IMR-90 (cell line): ENCODE measurements around the gene WBP1L. TPM values are rescaled to one million over a fixed set of nuclear protein-coding genes. Genes with fewer than 3 reads are reported as not detected.

Experiments
- ATAC-seq: fragments of 200-7000 bp; cut with Tn5 transposase; 2 replicates; pipeline ENCODE4 v1.9.1; 2020; ENCODE audit warnings: low read depth, mild to moderate bottlenecking, moderate library complexity
- BruUV-seq: library from RNA; stranded (reverse); fragments of 400-500 nt; replicated peaks from 2 replicates; lab custom pipeline; 2021; lab: Mats Ljungman, UMichigan
- CTCF ChIA-PET: fragments of 300-600 bp; formaldehyde crosslinking; extraction: SDS; loops from one replicate; lab custom pipeline; 2021; ENCODE audit warnings: antibody characterized with exemption; lab: Yijun Ruan, JAX
- POLR2A ChIA-PET: fragments of 300-600 bp; sonication (Branson Sonifier 250); formaldehyde crosslinking; loops from one replicate; lab custom pipeline; 2022; ENCODE audit warnings: antibody characterized with exemption; ENCODE audit not compliant: unreplicated experiment; lab: Charles Lee
- DNase-seq: peaks from one replicate; pipeline ENCODE4 v3.0.0; 2013
- H2AFZ ChIP-seq: replicated peaks from 2 replicates; pipeline ENCODE3; 2013; ENCODE audit warnings: low read length, mild to moderate bottlenecking; ENCODE audit not compliant: poor library complexity
- H2AK5ac ChIP-seq: 2 replicates; pipeline ENCODE4 v1.6.1; 2013; ENCODE audit warnings: low read depth, low read length, inconsistent platforms
- H2AK9ac ChIP-seq: replicated peaks from 2 replicates; pipeline ENCODE3; 2013; ENCODE audit warnings: mild to moderate bottlenecking, low read depth, low read length, moderate library complexity; ENCODE audit not compliant: poor library complexity
- H2BK120ac ChIP-seq: 2 replicates; pipeline ENCODE4 v1.6.1; 2013; ENCODE audit warnings: low read depth, low read length, inconsistent platforms
- H2BK15ac ChIP-seq: 3 replicates; pipeline ENCODE4 v1.6.1; 2013; ENCODE audit warnings: low read depth, low read length, inconsistent platforms
- H2BK20ac ChIP-seq: 2 replicates; pipeline ENCODE4 v1.6.1; 2013; ENCODE audit warnings: low read depth, mild to moderate bottlenecking, inconsistent platforms, low read length, moderate library complexity
- H2BK5ac ChIP-seq: 2 replicates; pipeline ENCODE4 v1.6.1; 2013; ENCODE audit warnings: mild to moderate bottlenecking, low read depth, low read length, inconsistent platforms; ENCODE audit not compliant: poor library complexity, severe bottlenecking
- H3K14ac ChIP-seq: replicated peaks from 2 replicates; pipeline ENCODE4 v1.6.1; 2013; ENCODE audit warnings: low read depth, low read length, inconsistent platforms
- H3K18ac ChIP-seq: 2 replicates; pipeline ENCODE4 v1.6.1; 2013; ENCODE audit warnings: low read depth, low read length, control low read depth
- H3K23ac ChIP-seq: 2 replicates; pipeline ENCODE4 v1.6.1; 2013; ENCODE audit warnings: low read depth, low read length, inconsistent platforms
- H3K27ac ChIP-seq: 2 replicates; pipeline ENCODE4 v1.5.1; 2013; ENCODE audit warnings: mild to moderate bottlenecking, control low read depth, low read length; ENCODE audit not compliant: insufficient read depth
- H3K27me3 ChIP-seq: 2 replicates; pipeline ENCODE4 v1.6.1; 2013; ENCODE audit warnings: low read length; ENCODE audit not compliant: control insufficient read depth, insufficient read depth
- H3K36me3 ChIP-seq: 2 replicates; pipeline ENCODE4 v1.6.1; 2013; ENCODE audit warnings: low read length, mixed read lengths; ENCODE audit not compliant: control insufficient read depth, insufficient read depth
- H3K4ac ChIP-seq: 2 replicates; pipeline ENCODE4 v1.6.1; 2013; ENCODE audit warnings: low read depth, low read length, inconsistent platforms
- H3K4me1 ChIP-seq: 2 replicates; pipeline ENCODE4 v1.6.1; 2013; ENCODE audit warnings: low read length, mixed read lengths; ENCODE audit not compliant: control insufficient read depth, insufficient read depth
- H3K4me2 ChIP-seq: 2 replicates; pipeline ENCODE4 v1.6.1; 2013; ENCODE audit warnings: low read depth, mild to moderate bottlenecking, control low read depth, low read length, moderate library complexity
- H3K4me3 ChIP-seq: 2 replicates; pipeline ENCODE4 v1.5.1; 2013; ENCODE audit warnings: low read depth, mild to moderate bottlenecking, control low read depth, low read length, moderate library complexity; ENCODE audit not compliant: insufficient read depth
- H3K56ac ChIP-seq: 2 replicates; pipeline ENCODE4 v1.6.1; 2013; ENCODE audit warnings: low read length, inconsistent platforms; ENCODE audit not compliant: insufficient read depth; ENCODE audit errors: extremely low read depth
- H3K79me1 ChIP-seq, 2 experiments: 2 replicates each; pipeline ENCODE4 v1.6.1; 2013; ENCODE audit warnings: low read length in 2 of 2, inconsistent platforms in 1 of 2, low read depth in 1 of 2
- H3K9ac ChIP-seq: 2 replicates; pipeline ENCODE4 v1.6.1; 2013; ENCODE audit warnings: low read depth, low read length, control low read depth
- H3K9me1 ChIP-seq: 2 replicates; pipeline ENCODE4 v1.6.1; 2013; ENCODE audit warnings: low read length, inconsistent platforms; ENCODE audit not compliant: insufficient read depth
- H3K9me3 ChIP-seq: 2 replicates; pipeline ENCODE4 v1.6.1; 2013; ENCODE audit warnings: low read length; ENCODE audit not compliant: control insufficient read depth, insufficient read depth
- H4K20me1 ChIP-seq: 2 replicates; pipeline ENCODE4 v1.6.1; 2013; ENCODE audit warnings: low read length, inconsistent platforms; ENCODE audit not compliant: insufficient read depth
- H4K5ac ChIP-seq: 2 replicates; pipeline ENCODE4 v1.6.1; 2013; ENCODE audit warnings: mild to moderate bottlenecking, low read depth, low read length, control low read depth
- H4K8ac ChIP-seq, 2 experiments: 2 replicates each; pipeline ENCODE4 v1.6.1; 2013; ENCODE audit warnings: low read depth in 2 of 2, low read length in 2 of 2, control low read depth in 1 of 2, inconsistent platforms in 1 of 2
- H4K91ac ChIP-seq: 2 replicates; pipeline ENCODE4 v1.6.1; 2013; ENCODE audit warnings: low read depth, low read length, inconsistent platforms; ENCODE audit not compliant: insufficient read depth
- MAZ ChIP-seq: IDR thresholded peaks from 2 replicates; pipeline ENCODE4 v1.6.1; 2012; ENCODE audit warnings: low read depth, mild to moderate bottlenecking, low read length, improper control_type of control experiment, moderate library complexity, borderline replicate concordance
- RAD21 ChIP-seq: IDR thresholded peaks from 2 replicates; pipeline ENCODE4 v1.6.1; 2012; ENCODE audit warnings: low read length, improper control_type of control experiment
- WGBS, 2 experiments: methylation state at CpG; one replicate each; pipeline versions ENCODE4 v1.1.5 to v1.1.7; 2013; ENCODE audit warnings: missing lambda C conversion rate in 2 of 2; ENCODE audit not compliant: insufficient read length in 1 of 2; ENCODE audit errors: extremely low coverage in 2 of 2; 5-methylcytosine and 5-hydroxymethylcytosine counted together
- dilution Hi-C: fragments of 300-500 bp; cut with HindIII; formaldehyde crosslinking; loops from one replicate; pipeline ENCODE4 v1.14.3; 2018; ENCODE audit warnings: low sequenced_read_pairs; ENCODE audit not compliant: unreplicated experiment
- in situ Hi-C: fragments of 300-500 bp; cut with MboI; formaldehyde crosslinking; loops from 3 replicates; pipeline ENCODE4 v1.14.3; 2019; ENCODE audit warnings: low sequenced_read_pairs, inconsistent platforms, mixed read lengths
- intact Hi-C: fragments of 100-400 bp; cut with micrococcal nuclease; formaldehyde crosslinking; loops from 2 replicates; pipeline ENCODE4 v1.10.0; 2022
- polyA plus RNA-seq, 3 experiments: library from polyadenylated mRNA; depleted of rRNA; stranded (reverse); fragments of >200 nt; gene quantifications; 2 replicates each; pipeline ENCODE4 v1.2.3, GENCODE V29; 2012; ENCODE audit warnings: low replicate concordance in 1 of 3
- total RNA-seq: library from RNA; depleted of rRNA; stranded (reverse); fragments of >200 nt; gene quantifications from 2 replicates; pipeline ENCODE4 v1.2.3, GENCODE V29; 2012

The WBP1L gene
- total and polyA plus RNA-seq, 2 of the 4 experiments (the other 2 are of a cell fraction): 20.7 to 31.0 TPM

DNA sequence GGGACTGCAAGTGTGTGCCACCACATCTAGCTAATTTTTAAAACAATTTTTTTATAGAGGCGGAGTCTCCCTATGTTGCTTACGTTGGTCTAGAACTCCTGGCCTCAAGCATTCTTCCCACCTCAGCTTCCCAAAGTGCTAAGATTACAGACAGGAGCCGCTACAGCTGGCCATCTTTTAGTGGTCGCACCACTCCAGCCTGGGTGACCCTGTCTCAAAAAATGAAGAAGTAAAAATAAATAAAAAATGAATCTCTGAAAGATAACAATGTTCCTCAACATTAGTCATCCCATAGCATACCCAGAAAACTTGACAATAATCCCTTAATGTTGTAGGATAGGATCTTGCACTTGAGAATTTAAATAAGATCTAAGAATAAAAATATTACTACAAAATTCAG, 18.2 kb downstream of the WBP1L start:
- Histone ChIP-seq H3K4me2 (no peak overlapping the region), H3K23ac (no peak overlapping the region), H3K18ac (no peak overlapping the region), H3K14ac (no peak overlapping the region), H3K36me3 (peaks cover 5% of the 10 kb centered on the region), H2AK9ac (no peak overlapping the region), H3K79me1 (peaks cover 34 to 63% of the 10 kb centered on the region in 2 experiments), H3K27me3 (no peaks in the 10 kb centered on the region), H3K4ac (no peak overlapping the region), H3K56ac (no peak overlapping the region), H2AFZ (no peak overlapping the region), H2BK15ac (no peak overlapping the region), H3K27ac (no peak overlapping the region), H3K9ac (no peak overlapping the region), H2BK20ac (no peak overlapping the region), H2BK5ac (no peak overlapping the region), H3K4me3 (no peak overlapping the region), H4K5ac (no peak overlapping the region), H3K9me3 (no peaks in the 10 kb centered on the region), H4K20me1 (peaks cover 63% of the 10 kb centered on the region), H2BK120ac (no peak overlapping the region), H4K91ac (no peak overlapping the region), H4K8ac (no peak overlapping the region), H3K9me1 (peaks cover 12% of the 10 kb centered on the region; the same call in 1 of the 2 replicates), H2AK5ac (no peak overlapping the region), H3K4me1 (peaks cover 9% of the 10 kb centered on the region; the same call in 1 of the 2 replicates)
- TF ChIP-seq MAZ (no peak), RAD21 (no peak)
- POLR2A ChIA-PET: no interaction called here
- dilution Hi-C loops (no loop called here), in situ Hi-C loops (no loop called here), intact Hi-C loops (no loop called here)
- no TSS peak for BruUV-seq
- CTCF ChIA-PET: no interaction called here
- WGBS, 2 experiments: 100% methylated on average over 1 of the region's 4 CpGs; no CpG with 5 or more reads in 1 of the 2 experiments
- ATAC-seq: peak; percentile 32; the same call in 1 of the 2 replicates
- peak; percentile 54 for DNase-seq
